ENCODE data around the gene PIGZ.

- no peak for TF ChIP-seq POLR2A (IDR thresholded peaks at IDR 0.05)
- no peak for TF ChIP-seq CTCF (IDR thresholded peaks at IDR 0.05)
- TF ChIP-seq POLR2AphosphoS5 (IDR thresholded peaks at IDR 0.05; ENCODE audit: insufficient read depth in 1 of 2, low read depth in 1 of 2) = no peak
These were observed 40.0 kb upstream of the PIGZ start for GRCh38 chr3:197008436-197009209.
